UCSD-AML1 (cell line): ENCODE measurements around the gene TMEM129.
"Not testable (repeated sequence)": the region's sequence is repeated elsewhere in the genome, so short reads cannot be mapped to it uniquely, and the experiment has no call there.

Experiments used
- DNase-seq: peaks from one replicate; lab custom pipeline; 2025; ENCODE audit not compliant: unreplicated experiment; lab: John Stamatoyannopoulos, UW

Gene TMEM129

GRCh38 chr4:1671011-1671410 lies 50.1 kb downstream of the TMEM129 start:
- not testable (repeated sequence) for DNase-seq

- no peak for DNase-seq
Measured at GRCh38 chr4:1670279-1670678, 50.8 kb downstream of the TMEM129 start.

GRCh38 chr4:1669850-1670249 lies 51.3 kb downstream of the TMEM129 start:
- DNase-seq = no peak

- DNase-seq = no peak
Measured at GRCh38 chr4:1669270-1669669, 51.9 kb downstream of the TMEM129 start.

GRCh38 chr4:1668488-1668840 lies 52.7 kb downstream of the TMEM129 start:
- no peak for DNase-seq

GRCh38 chr4:1667273-1667672 lies 53.9 kb downstream of the TMEM129 start:
- no peak for DNase-seq

- DNase-seq = no peak
Measured at GRCh38 chr4:1666391-1666790, 54.7 kb downstream of the TMEM129 start.
